Mucosa of rectum (tissue), 2 donors: Measurements from ENCODE around the gene PEX26.
A peak's percentile ranks its signal among the peaks of the same experiment; 100 is the strongest.
"Not testable (repeated sequence)": the region's sequence is repeated elsewhere in the genome, so short reads cannot be mapped to it uniquely, and the experiment has no call there.

Source experiments
- H3K27ac ChIP-seq, 2 donors: one replicate each; pipeline ENCODE4 v1.7.0; 2013; ENCODE audit warnings: inconsistent platforms in 2 of 2, low read depth in 2 of 2, low read length in 2 of 2
- H3K27me3 ChIP-seq, 2 donors: one replicate each; pipeline ENCODE4 v1.7.0; 2013; ENCODE audit warnings: low read length in 2 of 2; ENCODE audit not compliant: control insufficient read depth in 2 of 2, insufficient read depth in 2 of 2
- H3K36me3 ChIP-seq, 2 donors: one replicate each; pipeline ENCODE4 v1.7.0; 2013; ENCODE audit warnings: low read length in 2 of 2; ENCODE audit not compliant: control insufficient read depth in 2 of 2, insufficient read depth in 2 of 2
- H3K4me1 ChIP-seq, 2 donors: one replicate each; pipeline ENCODE4 v1.7.0; 2013; ENCODE audit warnings: low read length in 2 of 2, mild to moderate bottlenecking in 1 of 2; ENCODE audit not compliant: control insufficient read depth in 2 of 2, insufficient read depth in 2 of 2
- H3K4me3 ChIP-seq, 2 donors: one replicate each; pipeline ENCODE4 v1.7.0; 2013; ENCODE audit warnings: low read length in 2 of 2
- H3K9ac ChIP-seq, 2 donors: one replicate each; pipeline ENCODE4 v1.7.0; 2013; ENCODE audit warnings: low read length in 2 of 2, low read depth in 1 of 2, mild to moderate bottlenecking in 1 of 2
- H3K9me3 ChIP-seq, 2 donors: one replicate each; pipeline ENCODE4 v1.7.0; 2013; ENCODE audit warnings: low read length in 2 of 2; ENCODE audit not compliant: control insufficient read depth in 2 of 2
- donor health status: healthy.
- donor health status: Normal muscosa, but diverticular disease.

The PEX26 gene

GRCh38 chr22:18077639-18078328 is at the start of gene PEX26:
TSS of gene PEX26 (plus strand) at chr22:18077990. CDS start at chr22:18078377, 387 bp downstream.
- Histone ChIP-seq H3K27ac (peak within 1 kb of the TSS; percentile 87 to 91), H3K27me3 (no peaks in the 10 kb centered on the region), H3K4me3 (peak within 1 kb of the TSS; percentile 97 to 100), H3K36me3 (peaks cover 23 to 31% of the 10 kb centered on the region in 2 donors), H3K9ac (peak within 1 kb of the TSS; percentile 91 to 97), H3K9me3 (no peaks in the 10 kb centered on the region), H3K4me1 (peaks cover 24 to 27% of the 10 kb centered on the region in 2 donors)

GRCh38 chr22:18028817-18029527 is 48.8 kb upstream of the PEX26 start:
- Histone ChIP-seq H3K4me1 (peaks cover under 1 to 2% of the 10 kb centered on the region in 2 donors), H3K27ac (no peak overlapping the region), H3K27me3 (peaks cover 0 to 5% of the 10 kb centered on the region in 2 donors), H3K9me3 (no peaks in the 10 kb centered on the region), H3K4me3 (no peak overlapping the region), H3K9ac (no peak overlapping the region), H3K36me3 (no peaks in the 10 kb centered on the region)

GRCh38 chr22:18029686-18030267 is 48.0 kb upstream of the PEX26 start:
- Histone ChIP-seq H3K9me3 (no peaks in the 10 kb centered on the region), H3K27ac (no peak overlapping the region), H3K4me3 (no peak overlapping the region), H3K27me3 (peaks cover 0 to 5% of the 10 kb centered on the region in 2 donors), H3K36me3 (no peaks in the 10 kb centered on the region), H3K9ac (no peak overlapping the region), H3K4me1 (peaks cover 0 to 2% of the 10 kb centered on the region in 2 donors)

- Histone ChIP-seq H3K4me1 (no peaks in the 10 kb centered on the region), H3K27ac (no peak overlapping the region), H3K27me3 (peaks cover 0 to under 1% of the 10 kb centered on the region in 2 donors), H3K36me3 (no peaks in the 10 kb centered on the region), H3K9me3 (no peaks in the 10 kb centered on the region), H3K9ac (no peak overlapping the region), H3K4me3 (no peak overlapping the region)
Observed at GRCh38 chr22:18031695-18032454, 45.9 kb upstream of the PEX26 start.

GRCh38 chr22:18032455-18033101 is 45.2 kb upstream of the PEX26 start:
- no peak overlapping the region for H3K27ac ChIP-seq
- no peaks in the 10 kb centered on the region for H3K4me1 ChIP-seq
- no peaks in the 10 kb centered on the region for H3K9me3 ChIP-seq
- H3K9ac ChIP-seq, result no peak overlapping the region
- no peaks in the 10 kb centered on the region for H3K36me3 ChIP-seq
- H3K27me3 ChIP-seq, result no peaks in the 10 kb centered on the region
- H3K4me3 ChIP-seq, result no peak overlapping the region

- H3K9me3 ChIP-seq, result no peaks in the 10 kb centered on the region
Observed at GRCh38 chr22:18033204-18033998, 44.4 kb upstream of the PEX26 start.

GRCh38 chr22:18034076-18034475 is 43.7 kb upstream of the PEX26 start:
- no peak overlapping the region for H3K4me3 ChIP-seq
- H3K9me3 ChIP-seq, result no peaks in the 10 kb centered on the region
- H3K36me3 ChIP-seq, result no peaks in the 10 kb centered on the region
- H3K27ac ChIP-seq, result peak overlapping the region in 1 of 2 donors; percentile 55
- no peak overlapping the region for H3K9ac ChIP-seq
- no peaks in the 10 kb centered on the region for H3K4me1 ChIP-seq
- H3K27me3 ChIP-seq, result no peaks in the 10 kb centered on the region

More at GRCh38 chr22:18033204-18033998, 44.4 kb upstream of the PEX26 start:
- no peaks in the 10 kb centered on the region for H3K27me3 ChIP-seq
- no peak overlapping the region for H3K4me3 ChIP-seq
- no peak overlapping the region for H3K9ac ChIP-seq
- H3K4me1 ChIP-seq, result no peaks in the 10 kb centered on the region
- no peaks in the 10 kb centered on the region for H3K36me3 ChIP-seq
- H3K27ac ChIP-seq, result peak overlapping the region in 1 of 2 donors; percentile 55

- Histone ChIP-seq H3K9me3 (no peaks in the 10 kb centered on the region), H3K27me3 (no peaks in the 10 kb centered on the region), H3K36me3 (no peaks in the 10 kb centered on the region), H3K9ac (no peak overlapping the region), H3K27ac (no peak overlapping the region), H3K4me1 (no peaks in the 10 kb centered on the region), H3K4me3 (no peak overlapping the region)
Observed at GRCh38 chr22:18035751-18036150, 42.0 kb upstream of the PEX26 start.

- not testable (repeated sequence) for H3K4me1 ChIP-seq, H3K27ac ChIP-seq, H3K27me3 ChIP-seq, H3K36me3 ChIP-seq, H3K9ac ChIP-seq, H3K4me3 ChIP-seq, H3K9me3 ChIP-seq
Observed at GRCh38 chr22:18040898-18041297, 36.9 kb upstream of the PEX26 start.
